Hepatocyte (in vitro differentiated cells): ENCODE results near the gene CRKL.

Experiments
- EZH2 ChIP-seq: fragments of 200-600 bp; sonication (generic); IDR thresholded peaks from 2 replicates; pipeline ENCODE4 v1.6.1; 2016; ENCODE audit warnings: antibody characterized with exemption, mild to moderate bottlenecking, borderline replicate concordance
- EZH2phosphoT487 ChIP-seq: fragments of 200-600 bp; sonication (generic); IDR thresholded peaks from one replicate; pipeline ENCODE4 v1.6.1; 2018; ENCODE audit warnings: antibody characterized with exemption, mild to moderate bottlenecking, low read depth, moderate library complexity; ENCODE audit not compliant: unreplicated experiment, severe bottlenecking
- TF ChIP-seq, protein P1 (sequence below): fragments of 200-600 bp; sonication (generic); IDR thresholded peaks from 2 replicates; pipeline ENCODE4 v1.5.1; 2016; ENCODE audit warnings: antibody characterized with exemption, mild to moderate bottlenecking; ENCODE audit not compliant: poor library complexity

DNA sequence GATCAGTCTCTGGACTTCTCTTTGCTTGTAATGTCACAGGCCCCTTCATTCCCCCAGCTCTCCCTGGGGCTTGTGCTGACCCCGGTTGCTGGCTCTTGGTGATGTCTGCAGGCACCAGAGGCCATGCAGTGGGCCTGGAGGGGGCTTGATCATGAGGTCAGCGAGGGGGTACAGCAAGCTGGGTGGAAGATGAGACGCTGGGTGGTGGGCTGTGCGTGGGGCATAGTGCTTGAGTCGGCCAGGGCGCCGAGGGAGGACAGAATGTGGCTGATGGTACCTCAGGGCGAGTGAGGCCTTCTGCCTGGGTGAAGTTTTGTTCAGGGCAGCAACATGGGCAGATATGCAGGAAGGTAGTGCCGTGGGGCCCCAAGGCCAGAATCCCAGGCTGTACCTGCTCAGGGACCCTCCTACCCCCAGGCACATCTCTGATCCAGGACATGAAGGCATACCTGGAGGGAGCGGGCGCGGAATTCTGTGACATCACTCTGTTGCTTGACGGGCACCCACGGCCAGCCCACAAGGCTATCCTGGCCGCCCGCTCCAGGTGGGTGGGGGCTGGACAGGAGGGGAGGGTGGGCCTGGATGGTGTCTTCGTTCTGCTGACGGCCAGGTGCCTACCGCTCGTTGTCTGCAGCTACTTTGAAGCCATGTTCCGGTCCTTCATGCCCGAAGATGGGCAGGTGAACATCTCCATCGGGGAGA, 78.3 kb downstream of the CRKL start:
- TF ChIP-seq, protein P1, sequence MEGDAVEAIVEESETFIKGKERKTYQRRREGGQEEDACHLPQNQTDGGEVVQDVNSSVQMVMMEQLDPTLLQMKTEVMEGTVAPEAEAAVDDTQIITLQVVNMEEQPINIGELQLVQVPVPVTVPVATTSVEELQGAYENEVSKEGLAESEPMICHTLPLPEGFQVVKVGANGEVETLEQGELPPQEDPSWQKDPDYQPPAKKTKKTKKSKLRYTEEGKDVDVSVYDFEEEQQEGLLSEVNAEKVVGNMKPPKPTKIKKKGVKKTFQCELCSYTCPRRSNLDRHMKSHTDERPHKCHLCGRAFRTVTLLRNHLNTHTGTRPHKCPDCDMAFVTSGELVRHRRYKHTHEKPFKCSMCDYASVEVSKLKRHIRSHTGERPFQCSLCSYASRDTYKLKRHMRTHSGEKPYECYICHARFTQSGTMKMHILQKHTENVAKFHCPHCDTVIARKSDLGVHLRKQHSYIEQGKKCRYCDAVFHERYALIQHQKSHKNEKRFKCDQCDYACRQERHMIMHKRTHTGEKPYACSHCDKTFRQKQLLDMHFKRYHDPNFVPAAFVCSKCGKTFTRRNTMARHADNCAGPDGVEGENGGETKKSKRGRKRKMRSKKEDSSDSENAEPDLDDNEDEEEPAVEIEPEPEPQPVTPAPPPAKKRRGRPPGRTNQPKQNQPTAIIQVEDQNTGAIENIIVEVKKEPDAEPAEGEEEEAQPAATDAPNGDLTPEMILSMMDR, result no peak
- TF ChIP-seq EZH2, result no peak
- no peak for TF ChIP-seq EZH2phosphoT487
